ENCODE data around the gene CASR. TPM values are rescaled to one million over a fixed set of nuclear protein-coding genes. Genes with fewer than 3 reads are reported as not detected.

Gene CASR
- total and polyA plus RNA-seq, 2 donors, result 0.25 to 0.74 TPM

Other genes starting within 250 kb of the CASR start
- gene ILDR1, start 161.4 kb upstream of the CASR start, total RNA-seq, result 1.2 TPM
- gene ILDR1, start 161.4 kb upstream of the CASR start, polyA plus RNA-seq, result 1.2 TPM
- 6.1 TPM for gene CD86, start 128.3 kb upstream of the CASR start, total RNA-seq
- 3.4 TPM for gene CD86, start 128.3 kb upstream of the CASR start, polyA plus RNA-seq
- 10.0 TPM for gene CSTA, start 141.6 kb downstream of the CASR start, total RNA-seq
- 12.4 TPM for gene CSTA, start 141.6 kb downstream of the CASR start, polyA plus RNA-seq
- 40.0 TPM for gene MIX23, start 199.6 kb downstream of the CASR start, total RNA-seq
- 13.1 TPM for gene MIX23, start 199.6 kb downstream of the CASR start, polyA plus RNA-seq
- 24.2 TPM for gene FAM162A, start 200.5 kb downstream of the CASR start, total RNA-seq
- gene FAM162A, start 200.5 kb downstream of the CASR start, polyA plus RNA-seq, result 85.1 TPM
- gene WDR5B, start 232.4 kb downstream of the CASR start, total RNA-seq, result 8.1 TPM
- 2.9 TPM for gene WDR5B, start 232.4 kb downstream of the CASR start, polyA plus RNA-seq